GM19043 (cell line): ENCODE data around the gene DTHD1.

Experiments
- ATAC-seq: cut with Tn5 transposase; IDR thresholded peaks from one replicate; pipeline ENCODE4 v1.9.1; 2021; ENCODE audit warnings: low read depth; ENCODE audit not compliant: unreplicated experiment

DTHD1 gene

DNA sequence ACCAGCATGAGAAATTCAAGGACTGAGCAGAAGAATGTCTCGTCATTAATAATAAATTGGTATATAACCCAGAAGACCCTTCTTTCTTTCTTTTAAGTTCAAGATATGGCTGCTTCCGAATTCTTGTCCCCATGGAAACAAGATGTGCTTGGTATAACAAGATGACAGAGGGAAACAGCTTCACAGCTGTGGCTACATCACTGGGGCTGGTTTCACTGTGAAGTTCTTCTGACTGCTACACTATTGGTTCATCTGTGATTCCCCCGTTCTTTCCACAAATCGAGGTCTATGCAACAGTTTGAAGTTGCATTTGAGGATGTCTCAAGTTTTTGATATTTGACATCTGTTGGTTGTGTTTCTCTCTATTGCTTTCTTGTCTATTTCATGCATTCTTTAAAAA, 12.3 kb upstream of the DTHD1 start:
- ATAC-seq = no peak

DNA sequence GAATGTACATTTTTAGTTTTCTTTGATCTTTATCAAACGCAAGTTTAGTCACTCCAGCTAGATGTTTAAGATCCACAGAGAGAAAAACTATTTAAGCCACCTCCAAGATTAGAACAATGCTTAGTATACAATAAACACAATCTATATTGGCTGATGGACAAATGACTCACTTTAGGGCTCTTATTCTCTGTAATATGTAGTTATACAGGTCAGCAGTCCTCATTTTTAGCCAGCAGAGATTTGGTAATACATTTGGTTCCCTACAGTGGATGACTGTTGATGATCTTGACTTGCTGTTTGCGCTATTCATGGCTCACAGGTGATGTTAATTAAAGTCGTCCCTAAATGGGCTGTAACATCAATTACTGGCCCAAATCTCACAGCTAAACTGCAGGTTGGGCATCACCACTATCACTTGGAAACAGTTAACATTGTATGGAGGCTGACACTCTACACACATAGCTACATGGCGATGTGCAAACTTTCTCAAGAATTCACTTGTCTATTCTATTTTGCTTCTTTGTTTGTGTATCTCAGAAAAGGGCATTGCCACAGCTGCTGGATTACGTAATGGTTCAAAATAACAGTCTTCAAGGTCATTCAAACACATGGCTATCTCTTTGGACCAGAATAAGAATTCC, 11.8 kb upstream of the DTHD1 start:
- no peak for ATAC-seq

DNA sequence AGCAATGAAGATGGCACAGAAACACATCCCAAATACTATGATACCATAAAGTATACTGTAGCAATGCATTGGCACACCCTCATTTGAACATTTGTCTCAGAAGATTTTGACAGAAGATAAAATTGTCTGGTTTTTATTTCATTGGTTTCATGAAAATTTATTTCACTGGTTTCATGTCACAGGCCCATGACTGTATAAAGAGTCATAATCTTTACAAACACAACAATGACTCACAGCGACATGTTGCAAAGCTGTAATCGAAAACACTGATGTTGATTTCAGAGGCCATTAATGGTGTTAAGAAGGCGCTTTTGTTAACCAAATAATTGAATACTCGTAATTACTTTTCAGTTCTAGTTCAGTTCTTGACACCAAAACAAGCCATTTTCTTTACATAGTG, 8.1 kb upstream of the DTHD1 start:
- ATAC-seq = no peak

DNA sequence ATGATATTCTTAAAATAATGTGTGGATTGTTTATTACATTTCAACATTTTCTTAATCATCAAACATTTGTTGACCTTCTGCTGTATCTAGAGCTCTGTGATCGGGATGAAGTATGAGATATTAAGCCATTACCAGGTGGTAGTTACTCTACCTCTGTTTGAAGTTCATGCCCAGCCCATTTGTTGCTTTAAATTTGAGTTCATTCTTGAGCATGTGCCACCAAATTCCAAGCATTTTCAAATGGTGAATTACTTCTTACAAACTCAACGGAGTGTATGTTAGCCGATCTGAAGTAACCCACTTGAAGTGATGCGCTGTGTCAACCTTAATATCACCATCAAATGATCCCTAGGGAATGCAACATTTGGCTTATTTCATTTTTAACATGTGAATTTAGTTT, 7.3 kb upstream of the DTHD1 start:
- ATAC-seq = no peak

DNA sequence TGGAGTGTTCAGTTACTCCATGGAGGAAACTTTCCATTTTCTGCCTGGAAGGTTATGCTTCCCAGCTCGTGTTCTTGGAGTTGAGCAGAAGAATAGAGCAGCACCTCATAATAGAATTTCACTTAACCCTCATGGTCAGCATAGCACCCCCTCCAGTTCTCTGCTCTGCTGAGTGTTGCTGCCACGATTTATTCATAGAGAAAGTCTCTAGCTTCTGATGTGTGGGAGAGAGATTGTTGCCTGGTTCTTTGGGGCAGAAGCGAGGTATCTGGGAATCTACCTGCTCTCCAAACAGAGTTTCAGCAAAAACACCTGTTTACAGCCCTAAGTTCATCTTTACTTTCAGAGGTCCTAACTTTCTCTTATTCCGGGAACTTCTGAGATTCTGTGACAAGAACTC, 3.9 kb upstream of the DTHD1 start:
- ATAC-seq = no peak

DNA sequence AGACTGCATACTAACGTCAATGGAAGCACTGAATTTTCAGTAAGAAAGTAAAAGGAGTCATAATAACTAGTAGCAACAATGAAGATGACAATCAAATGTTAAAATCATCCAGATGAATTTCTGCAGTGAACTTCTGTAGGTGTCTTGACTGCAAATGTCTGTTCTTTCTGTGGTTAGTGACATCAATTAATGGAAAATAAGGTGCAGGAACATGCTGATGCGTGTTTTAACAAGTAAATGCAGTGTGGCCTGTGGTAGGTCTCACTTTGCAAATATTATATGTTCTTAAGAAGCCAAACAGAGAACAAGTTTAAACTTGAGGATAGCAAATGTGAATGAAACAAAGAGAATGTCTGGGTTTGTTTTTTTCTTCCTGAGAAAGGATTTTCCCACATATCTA, 2.6 kb upstream of the DTHD1 start:
- no peak for ATAC-seq

DNA sequence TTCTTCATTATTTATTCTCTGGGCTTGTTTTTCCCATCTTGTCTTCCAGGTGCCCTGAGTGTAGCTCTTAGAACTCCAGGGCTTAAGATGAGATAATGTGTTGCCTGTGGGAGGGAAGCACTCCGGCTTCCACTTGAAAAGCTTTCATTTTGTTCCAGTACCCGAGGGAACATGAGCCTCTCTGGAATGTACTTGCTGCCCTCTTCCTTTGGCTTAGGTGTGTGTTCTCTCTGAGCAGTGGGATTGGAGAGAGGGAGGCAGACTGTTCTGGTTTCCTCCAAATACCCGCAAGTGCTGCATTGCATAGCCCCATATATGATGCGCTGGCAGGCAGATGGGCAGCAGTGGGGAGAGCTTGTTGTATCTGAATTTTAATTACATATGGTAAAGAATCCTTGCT, 861 bp upstream of the DTHD1 start:
- no peak for ATAC-seq

DNA sequence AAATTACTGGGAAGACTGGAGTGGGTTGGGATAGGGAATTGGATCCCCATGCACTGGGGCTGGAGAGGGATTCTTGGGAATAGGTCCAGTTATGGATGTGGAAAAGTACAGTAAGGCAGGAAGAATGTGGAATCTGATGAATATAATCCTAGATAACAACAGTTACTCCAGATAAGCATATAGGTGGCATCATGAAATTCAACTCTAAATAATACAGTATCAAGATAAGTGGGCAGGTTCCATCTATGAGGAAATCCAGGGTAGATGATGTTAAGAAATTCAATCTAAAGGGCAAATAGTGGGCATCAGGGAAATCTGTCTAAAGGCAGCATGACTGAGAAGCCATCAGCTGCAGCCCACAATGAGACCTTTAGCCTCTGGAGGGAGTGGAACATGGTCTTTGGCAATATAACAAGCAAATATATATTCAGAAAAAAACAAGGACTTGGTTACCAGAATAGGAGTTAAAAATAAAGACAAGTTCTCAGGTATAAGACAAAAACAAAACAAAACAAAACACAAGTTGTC, 1.2 kb downstream of the DTHD1 start:
- ATAC-seq = no peak

DNA sequence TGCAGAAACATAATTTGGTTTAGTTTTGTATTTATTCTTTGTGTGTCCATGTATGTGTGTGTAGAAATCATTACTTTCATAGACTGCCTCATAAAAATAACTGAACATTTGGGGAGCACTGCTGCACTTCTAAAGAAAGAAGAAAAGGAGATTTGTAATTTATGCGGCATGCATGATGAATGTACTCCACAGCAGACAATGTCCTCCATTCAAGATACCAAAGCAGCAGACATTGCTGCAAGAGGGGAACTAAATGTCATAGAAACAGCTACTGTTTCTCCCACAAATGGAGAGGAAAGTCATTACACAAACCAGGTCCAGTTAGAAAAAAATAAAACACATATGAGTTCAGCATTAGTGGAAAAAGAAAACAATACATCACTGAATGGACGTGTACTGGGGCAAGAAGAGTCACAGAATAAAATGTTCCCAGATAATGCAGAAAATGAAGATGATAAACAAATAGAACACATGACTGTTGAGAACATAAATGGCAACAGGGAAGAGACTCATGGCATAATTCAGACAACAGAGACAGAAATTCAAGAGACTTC, 2.6 kb downstream of the DTHD1 start:
- no peak for ATAC-seq

DNA sequence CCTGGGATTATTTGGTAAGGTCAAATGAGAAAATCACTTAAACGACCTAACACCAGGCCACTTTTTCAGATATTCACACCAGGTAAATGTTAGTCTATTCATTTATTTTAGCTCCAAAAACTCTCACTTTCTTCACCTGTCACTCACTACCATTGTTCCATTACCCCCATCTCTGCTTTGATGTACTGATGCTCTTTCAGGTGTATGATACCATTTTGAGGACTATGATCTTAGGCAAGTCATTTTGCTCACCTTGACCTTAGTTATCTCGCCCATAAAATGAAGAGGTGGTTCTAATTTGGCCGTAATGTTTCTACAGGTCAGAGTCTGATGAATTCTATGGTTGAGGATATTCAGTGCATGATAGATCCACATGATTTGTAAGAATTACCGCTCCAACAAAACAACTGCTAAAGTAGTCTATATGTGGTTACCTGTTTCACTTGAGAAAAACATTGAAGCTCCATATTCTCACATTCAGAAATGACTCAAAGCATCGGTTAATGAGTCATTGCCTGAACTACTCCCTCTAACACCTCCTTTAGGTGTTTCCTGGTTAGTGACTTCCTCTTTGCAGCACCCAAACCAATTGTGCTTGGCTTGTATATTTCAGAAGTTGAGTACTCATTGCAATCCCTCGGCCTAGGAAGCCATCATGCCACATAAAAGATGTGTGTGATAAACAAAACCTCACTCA, 4.5 kb downstream of the DTHD1 start:
- ATAC-seq = peak; percentile 96

DNA sequence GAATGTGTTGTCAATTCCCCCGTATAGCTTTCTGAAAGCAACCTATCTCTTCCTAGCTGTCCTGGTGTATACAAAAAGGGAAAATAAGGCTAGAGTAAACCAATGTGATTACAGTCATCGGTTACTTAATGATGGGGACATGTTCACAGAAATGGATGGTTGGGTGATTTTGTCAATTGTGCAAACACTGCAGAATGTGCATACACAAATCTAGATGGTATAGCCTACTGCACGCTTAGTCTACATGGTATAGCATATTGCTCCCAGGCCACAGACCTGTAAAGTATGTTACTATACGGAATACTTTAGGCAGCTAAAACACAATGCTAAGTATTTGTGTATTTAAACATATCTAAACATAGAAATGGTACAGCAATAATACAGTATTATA, 5.1 kb downstream of the DTHD1 start:
- ATAC-seq = peak; percentile 25

DNA sequence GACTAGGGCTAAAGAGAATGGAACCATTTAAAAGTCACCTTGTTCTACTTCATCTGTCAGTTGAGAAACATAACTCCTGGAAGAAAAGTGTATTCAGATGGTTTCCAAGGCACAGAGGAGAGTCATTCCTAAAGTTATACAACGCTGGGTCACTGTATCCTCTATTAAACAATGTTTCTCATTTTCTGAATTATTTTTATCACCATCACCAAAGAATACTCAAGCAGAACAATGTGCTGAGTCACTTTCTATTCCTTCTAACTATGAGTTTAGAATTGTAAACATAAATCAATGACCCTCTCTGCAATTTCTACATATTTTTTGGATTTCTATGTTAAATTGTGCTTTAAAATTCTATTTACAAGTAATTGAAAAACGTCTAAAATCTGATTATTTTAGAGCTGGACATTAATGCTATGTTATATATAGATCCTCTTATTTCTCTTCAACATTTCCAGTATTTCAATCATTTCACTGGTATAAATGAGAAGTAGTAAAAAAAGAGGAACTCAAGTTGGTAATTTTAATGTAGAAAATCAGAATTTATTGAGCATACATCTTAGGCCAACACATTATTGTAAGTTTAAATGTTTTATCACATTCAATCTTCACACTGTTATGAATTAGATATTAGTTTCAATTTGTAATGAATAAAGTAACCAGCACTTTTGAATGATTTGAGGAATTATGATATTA, 7.5 kb downstream of the DTHD1 start:
- no peak for ATAC-seq

DNA sequence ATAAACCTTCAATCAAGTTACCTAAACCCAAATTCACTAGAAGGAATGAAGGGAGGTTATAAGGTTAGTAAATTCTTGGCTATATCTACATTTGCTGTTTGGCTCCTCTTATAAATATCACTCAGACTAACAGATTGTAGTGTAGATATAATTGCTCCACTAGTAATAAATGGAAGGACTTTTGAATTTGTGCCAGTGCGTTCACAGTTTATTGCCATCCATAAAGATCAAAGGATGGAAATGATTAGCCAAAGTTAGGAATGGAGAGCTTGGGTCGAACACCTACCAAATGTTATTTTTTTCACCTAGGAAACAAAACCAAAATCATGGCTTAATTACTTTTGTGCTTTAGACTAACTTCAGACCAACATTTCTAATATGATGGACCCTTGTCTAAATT, 9.2 kb downstream of the DTHD1 start:
- ATAC-seq = no peak

DNA sequence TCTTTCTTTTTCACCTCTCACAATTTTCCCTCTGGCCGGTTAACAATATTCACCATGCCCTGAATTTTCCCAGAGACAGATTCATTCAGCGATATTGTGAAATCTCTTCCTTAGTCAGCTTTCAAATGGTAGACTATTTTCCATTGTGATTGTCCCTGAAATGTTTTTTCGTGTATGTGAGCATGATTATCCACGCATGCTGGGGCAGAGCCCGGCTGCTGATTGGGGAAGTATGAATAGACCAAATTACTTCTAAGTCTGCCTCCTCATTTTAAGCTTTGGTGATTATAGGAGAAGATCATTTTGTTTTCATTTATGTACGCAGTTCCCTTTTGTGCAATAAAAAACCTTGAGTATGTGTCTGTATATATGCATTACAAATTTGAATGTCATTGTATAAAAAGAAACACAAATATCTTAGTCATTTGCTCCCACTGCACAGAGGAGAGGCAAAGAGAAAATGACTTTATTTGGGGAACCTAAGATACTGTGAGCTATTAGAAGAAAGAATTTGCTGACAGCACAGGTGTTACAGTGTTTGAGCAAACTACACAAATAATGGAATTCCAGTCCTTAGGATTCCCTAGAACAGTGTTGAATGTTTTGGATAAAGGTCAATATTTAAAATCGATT, 11.3 kb downstream of the DTHD1 start:
- no peak for ATAC-seq

DNA sequence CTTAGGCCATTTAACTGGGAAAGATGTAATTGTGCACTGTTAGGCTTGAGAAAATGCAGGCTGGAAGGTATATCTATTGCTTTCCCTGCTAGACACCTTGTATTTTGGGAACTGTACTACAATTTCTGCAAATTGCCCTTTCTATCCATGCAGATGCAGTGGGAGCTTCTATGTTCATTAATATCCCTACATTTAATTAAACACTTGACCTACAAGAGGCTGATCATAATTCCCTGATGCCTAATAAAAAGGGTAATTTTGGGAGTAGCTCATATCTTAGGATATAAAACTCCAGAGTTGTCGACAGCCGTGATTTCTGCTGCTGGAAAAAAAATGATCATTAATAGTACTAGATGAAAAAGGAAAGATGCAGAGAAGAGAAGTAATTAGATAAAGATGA, 19.7 kb downstream of the DTHD1 start:
- ATAC-seq = no peak

DNA sequence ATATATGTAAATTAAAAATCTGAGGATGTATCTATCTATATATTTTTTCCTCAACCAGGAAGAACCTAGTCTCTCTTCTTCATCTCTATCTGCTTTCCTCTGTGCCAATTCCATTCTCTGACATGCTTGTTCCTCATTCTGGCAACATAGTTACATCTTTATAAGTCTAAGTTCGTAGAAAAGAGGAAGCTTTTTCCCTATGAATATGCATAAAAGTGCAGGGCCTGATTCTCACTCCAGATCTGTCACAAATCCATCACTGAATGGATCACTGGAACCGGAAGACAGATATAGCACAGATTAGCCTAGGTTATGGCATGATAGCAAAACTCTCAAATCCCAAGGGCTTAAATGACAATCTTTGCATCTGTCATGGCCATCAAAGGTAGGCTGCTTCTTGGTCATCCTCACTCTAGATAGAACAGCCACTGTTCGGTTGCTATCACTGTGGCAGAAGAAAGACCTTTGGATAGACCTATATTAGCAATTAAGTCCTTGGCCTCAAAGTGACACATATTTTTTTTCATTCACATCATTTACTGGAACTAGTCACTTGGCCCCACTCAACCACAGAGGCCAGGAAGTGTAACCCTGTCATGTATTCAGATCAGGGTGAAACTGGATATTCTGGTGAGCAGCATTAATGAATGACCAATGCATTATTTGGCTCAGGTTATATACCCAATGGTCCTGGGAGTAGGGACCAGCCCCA, 22.2 kb downstream of the DTHD1 start:
- ATAC-seq = peak; percentile 91

DNA sequence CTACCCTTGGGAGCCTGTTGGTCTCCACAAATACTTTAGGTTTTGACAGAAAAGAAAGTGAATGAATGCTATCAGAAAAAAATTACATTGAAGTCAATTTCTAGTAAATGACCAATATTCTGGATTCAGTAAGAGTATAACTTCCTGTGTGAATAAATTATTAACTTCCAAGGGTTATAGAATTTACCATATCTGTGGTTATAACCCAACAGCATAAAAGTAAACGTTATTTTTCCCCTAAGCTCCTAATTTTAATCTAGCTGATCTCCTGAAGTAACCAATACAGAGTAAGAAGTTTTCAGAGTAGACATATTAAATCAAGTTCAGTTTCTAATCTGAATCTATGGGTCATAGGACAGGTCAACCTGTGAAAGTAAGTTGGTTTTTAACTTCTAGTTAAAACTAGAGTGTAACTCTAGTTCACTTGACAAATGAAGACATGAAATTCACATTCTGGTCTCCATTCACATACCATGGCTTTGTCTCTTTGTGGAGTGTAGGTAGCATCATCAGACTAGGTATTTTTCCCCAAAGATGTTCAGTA, 22.8 kb downstream of the DTHD1 start:
- ATAC-seq = peak; percentile 40

DNA sequence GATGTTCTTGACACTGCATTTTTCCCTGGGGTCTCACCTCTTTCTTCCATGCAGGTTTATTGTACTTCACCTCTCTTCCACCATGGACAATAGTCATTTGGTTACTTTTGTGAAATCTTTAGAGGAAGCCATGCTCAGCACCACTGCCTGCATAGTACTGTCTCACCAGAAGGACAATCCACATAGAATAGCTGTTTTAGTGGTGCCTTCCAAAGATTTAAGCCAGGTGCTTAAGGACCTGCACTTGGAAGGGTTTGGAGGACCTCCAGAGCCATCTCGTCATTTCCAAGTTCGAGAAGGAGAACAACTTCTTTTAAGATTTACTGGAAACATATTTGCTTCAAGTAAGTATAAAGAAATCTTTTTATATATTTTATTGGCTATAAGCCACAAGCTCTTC, 26.7 kb downstream of the DTHD1 start:
- no peak for ATAC-seq

DNA sequence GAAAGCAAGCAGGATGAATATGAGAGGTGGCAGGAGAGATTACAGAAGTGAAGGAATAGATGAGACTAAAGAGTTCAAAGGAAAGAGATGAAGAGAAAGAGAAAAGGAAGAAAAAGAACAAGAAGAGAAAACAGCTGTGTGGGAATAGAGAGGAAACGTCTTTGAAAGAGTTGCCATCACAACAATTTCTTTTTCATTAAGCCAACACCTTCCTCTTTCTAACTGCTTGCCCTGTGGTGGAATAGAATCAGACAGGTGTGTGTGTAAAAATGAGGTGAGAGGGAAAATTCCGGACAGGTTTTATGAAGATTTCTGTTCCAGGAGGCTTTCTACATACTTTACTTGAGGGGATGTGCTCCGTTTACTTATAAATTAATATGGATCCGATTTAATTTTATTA, 28.8 kb downstream of the DTHD1 start:
- ATAC-seq = no peak

DNA sequence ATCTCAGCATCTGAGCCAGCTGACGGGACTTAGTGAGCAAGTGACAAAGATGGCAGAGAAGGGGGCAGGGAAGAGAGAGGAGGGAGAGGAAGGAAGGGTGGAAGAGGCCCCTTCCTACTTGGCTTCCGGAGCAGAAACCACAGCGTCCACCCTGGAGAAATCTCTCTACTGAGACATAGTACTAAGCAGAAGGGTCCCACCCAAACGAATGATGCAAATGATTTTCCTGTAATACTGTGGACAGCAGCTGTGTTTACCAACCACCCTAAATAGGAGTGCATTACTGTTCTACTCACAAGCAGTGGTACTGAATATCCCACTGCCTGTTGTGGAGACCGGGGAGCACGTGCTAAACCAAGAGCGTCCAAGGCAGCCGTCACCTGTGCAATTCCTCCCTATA, 29.4 kb downstream of the DTHD1 start:
- ATAC-seq = peak; percentile 91
